Measurements from ENCODE around the gene IL19. TPM values are rescaled to one million over a fixed set of nuclear protein-coding genes. Genes with fewer than 3 reads are reported as not detected.
A peak's percentile ranks its signal among the peaks of the same experiment; 100 is the strongest.

IL19 gene
- total RNA-seq, 1 experiment from 2014 or later: not detected

- ChIA-PET POLR2A (no interaction called here), CTCF (interaction anchor here (0.6 to 3.1 kb wide), 20 partner anchors 9 to 258 kb away, joined by 3 to 9 read pairs (median 4); no protein-coding TSS in a partner anchor)
- Mint-ChIP-seq H3K4me3 (no peak overlapping the region), H3K27me3 (ENCODE audit: low read depth) (no peaks in the 10 kb centered on the region), H3K27ac (peak overlapping the region; percentile 78; the same call in 1 of the 2 replicates), H3K4me1 (peaks cover 26% of the 10 kb centered on the region), H3K9me3 (no peaks in the 10 kb centered on the region), H3K36me3 (no peaks in the 10 kb centered on the region)
- DNase-seq (ENCODE audit: low spot score) (no peak), ATAC-seq (peak; percentile 56)
- no peak for TF ChIP-seq RORB (CRISPR knock-in tag; IDR thresholded peaks at IDR 0.05)
- TF ChIP-seq MAX (CRISPR knock-in tag; IDR thresholded peaks at IDR 0.05): no peak
- TF ChIP-seq, protein P1, sequence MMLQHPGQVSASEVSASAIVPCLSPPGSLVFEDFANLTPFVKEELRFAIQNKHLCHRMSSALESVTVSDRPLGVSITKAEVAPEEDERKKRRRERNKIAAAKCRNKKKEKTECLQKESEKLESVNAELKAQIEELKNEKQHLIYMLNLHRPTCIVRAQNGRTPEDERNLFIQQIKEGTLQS (CRISPR knock-in tag; conservative IDR thresholded peaks at IDR 0.05): no peak
- TF ChIP-seq SP1 (CRISPR knock-in tag; conservative IDR thresholded peaks at IDR 0.05): no peak
- peak; percentile 35; the same call in 1 of the 2 replicates for TF ChIP-seq ZNF423 (CRISPR knock-in tag; IDR thresholded peaks at IDR 0.05)
Measured at GRCh38 chr1:206723805-206724472, 46.6 kb upstream of the IL19 start.

GRCh38 chr1:206725109-206725963, 45.2 kb upstream of the IL19 start:
- CTCF ChIA-PET: interaction anchor here (0.6 to 3.1 kb wide), 25 partner anchors 9 to 257 kb away, joined by 3 to 11 read pairs (median 4); partner anchors contain the start of gene MAPKAPK2
- Mint-ChIP-seq H3K4me1 (peaks cover 26% of the 10 kb centered on the region), H3K27ac (no peak overlapping the region; the same call in 1 of the 2 replicates)

GRCh38 chr1:206727981-206728696, 42.4 kb upstream of the IL19 start:
- ATAC-seq: no peak
- Mint-ChIP-seq H3K4me3 (no peak overlapping the region), H3K27me3 (ENCODE audit: low read depth) (no peaks in the 10 kb centered on the region), H3K9me3 (no peaks in the 10 kb centered on the region), H3K36me3 (peaks cover 8% of the 10 kb centered on the region), H3K27ac (no peak overlapping the region), H3K4me1 (peaks cover 21% of the 10 kb centered on the region)
- CTCF ChIA-PET: no interaction called here
- DNase-seq (ENCODE audit: low spot score): no peak
- POLR2A ChIA-PET: no interaction called here
- TF ChIP-seq, protein P2, sequence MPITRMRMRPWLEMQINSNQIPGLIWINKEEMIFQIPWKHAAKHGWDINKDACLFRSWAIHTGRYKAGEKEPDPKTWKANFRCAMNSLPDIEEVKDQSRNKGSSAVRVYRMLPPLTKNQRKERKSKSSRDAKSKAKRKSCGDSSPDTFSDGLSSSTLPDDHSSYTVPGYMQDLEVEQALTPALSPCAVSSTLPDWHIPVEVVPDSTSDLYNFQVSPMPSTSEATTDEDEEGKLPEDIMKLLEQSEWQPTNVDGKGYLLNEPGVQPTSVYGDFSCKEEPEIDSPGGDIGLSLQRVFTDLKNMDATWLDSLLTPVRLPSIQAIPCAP (CRISPR knock-in tag; IDR thresholded peaks at IDR 0.05): no peak
- TF ChIP-seq, protein P3, sequence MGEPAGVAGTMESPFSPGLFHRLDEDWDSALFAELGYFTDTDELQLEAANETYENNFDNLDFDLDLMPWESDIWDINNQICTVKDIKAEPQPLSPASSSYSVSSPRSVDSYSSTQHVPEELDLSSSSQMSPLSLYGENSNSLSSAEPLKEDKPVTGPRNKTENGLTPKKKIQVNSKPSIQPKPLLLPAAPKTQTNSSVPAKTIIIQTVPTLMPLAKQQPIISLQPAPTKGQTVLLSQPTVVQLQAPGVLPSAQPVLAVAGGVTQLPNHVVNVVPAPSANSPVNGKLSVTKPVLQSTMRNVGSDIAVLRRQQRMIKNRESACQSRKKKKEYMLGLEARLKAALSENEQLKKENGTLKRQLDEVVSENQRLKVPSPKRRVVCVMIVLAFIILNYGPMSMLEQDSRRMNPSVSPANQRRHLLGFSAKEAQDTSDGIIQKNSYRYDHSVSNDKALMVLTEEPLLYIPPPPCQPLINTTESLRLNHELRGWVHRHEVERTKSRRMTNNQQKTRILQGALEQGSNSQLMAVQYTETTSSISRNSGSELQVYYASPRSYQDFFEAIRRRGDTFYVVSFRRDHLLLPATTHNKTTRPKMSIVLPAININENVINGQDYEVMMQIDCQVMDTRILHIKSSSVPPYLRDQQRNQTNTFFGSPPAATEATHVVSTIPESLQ (CRISPR knock-in tag; IDR thresholded peaks at IDR 0.05): no peak
- TF ChIP-seq EMX1 (CRISPR knock-in tag; IDR thresholded peaks at IDR 0.05) (no peak), OVOL2 (CRISPR knock-in tag; IDR thresholded peaks at IDR 0.05; ENCODE audit: borderline replicate concordance) (no peak), ZSCAN18 (CRISPR knock-in tag; IDR thresholded peaks at IDR 0.05) (no peak), USF1 (CRISPR knock-in tag; IDR thresholded peaks at IDR 0.05) (no peak), NR1H2 (CRISPR knock-in tag; IDR thresholded peaks at IDR 0.05) (no peak)
- TF ChIP-seq, protein P4, sequence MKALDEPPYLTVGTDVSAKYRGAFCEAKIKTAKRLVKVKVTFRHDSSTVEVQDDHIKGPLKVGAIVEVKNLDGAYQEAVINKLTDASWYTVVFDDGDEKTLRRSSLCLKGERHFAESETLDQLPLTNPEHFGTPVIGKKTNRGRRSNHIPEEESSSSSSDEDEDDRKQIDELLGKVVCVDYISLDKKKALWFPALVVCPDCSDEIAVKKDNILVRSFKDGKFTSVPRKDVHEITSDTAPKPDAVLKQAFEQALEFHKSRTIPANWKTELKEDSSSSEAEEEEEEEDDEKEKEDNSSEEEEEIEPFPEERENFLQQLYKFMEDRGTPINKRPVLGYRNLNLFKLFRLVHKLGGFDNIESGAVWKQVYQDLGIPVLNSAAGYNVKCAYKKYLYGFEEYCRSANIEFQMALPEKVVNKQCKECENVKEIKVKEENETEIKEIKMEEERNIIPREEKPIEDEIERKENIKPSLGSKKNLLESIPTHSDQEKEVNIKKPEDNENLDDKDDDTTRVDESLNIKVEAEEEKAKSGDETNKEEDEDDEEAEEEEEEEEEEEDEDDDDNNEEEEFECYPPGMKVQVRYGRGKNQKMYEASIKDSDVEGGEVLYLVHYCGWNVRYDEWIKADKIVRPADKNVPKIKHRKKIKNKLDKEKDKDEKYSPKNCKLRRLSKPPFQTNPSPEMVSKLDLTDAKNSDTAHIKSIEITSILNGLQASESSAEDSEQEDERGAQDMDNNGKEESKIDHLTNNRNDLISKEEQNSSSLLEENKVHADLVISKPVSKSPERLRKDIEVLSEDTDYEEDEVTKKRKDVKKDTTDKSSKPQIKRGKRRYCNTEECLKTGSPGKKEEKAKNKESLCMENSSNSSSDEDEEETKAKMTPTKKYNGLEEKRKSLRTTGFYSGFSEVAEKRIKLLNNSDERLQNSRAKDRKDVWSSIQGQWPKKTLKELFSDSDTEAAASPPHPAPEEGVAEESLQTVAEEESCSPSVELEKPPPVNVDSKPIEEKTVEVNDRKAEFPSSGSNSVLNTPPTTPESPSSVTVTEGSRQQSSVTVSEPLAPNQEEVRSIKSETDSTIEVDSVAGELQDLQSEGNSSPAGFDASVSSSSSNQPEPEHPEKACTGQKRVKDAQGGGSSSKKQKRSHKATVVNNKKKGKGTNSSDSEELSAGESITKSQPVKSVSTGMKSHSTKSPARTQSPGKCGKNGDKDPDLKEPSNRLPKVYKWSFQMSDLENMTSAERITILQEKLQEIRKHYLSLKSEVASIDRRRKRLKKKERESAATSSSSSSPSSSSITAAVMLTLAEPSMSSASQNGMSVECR (CRISPR knock-in tag; IDR thresholded peaks at IDR 0.05; ENCODE audit: borderline replicate concordance): no peak

More at GRCh38 chr1:206725109-206725963, 45.2 kb upstream of the IL19 start:
- Mint-ChIP-seq H3K4me3 (no peak overlapping the region), H3K27me3 (ENCODE audit: low read depth) (no peaks in the 10 kb centered on the region), H3K9me3 (no peaks in the 10 kb centered on the region), H3K36me3 (no peaks in the 10 kb centered on the region)
- POLR2A ChIA-PET: no interaction called here
- DNase-seq (ENCODE audit: low spot score): peak; percentile 67
- peak; percentile 26 for ATAC-seq
- no peak for TF ChIP-seq JUN (CRISPR knock-in tag; IDR thresholded peaks at IDR 0.05)
- TF ChIP-seq, protein P5, sequence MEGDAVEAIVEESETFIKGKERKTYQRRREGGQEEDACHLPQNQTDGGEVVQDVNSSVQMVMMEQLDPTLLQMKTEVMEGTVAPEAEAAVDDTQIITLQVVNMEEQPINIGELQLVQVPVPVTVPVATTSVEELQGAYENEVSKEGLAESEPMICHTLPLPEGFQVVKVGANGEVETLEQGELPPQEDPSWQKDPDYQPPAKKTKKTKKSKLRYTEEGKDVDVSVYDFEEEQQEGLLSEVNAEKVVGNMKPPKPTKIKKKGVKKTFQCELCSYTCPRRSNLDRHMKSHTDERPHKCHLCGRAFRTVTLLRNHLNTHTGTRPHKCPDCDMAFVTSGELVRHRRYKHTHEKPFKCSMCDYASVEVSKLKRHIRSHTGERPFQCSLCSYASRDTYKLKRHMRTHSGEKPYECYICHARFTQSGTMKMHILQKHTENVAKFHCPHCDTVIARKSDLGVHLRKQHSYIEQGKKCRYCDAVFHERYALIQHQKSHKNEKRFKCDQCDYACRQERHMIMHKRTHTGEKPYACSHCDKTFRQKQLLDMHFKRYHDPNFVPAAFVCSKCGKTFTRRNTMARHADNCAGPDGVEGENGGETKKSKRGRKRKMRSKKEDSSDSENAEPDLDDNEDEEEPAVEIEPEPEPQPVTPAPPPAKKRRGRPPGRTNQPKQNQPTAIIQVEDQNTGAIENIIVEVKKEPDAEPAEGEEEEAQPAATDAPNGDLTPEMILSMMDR (IDR thresholded peaks at IDR 0.05): peak; percentile 46; the same call in 1 of the 2 replicates

Measured in WTC11 (cell line).